Peyer's patch (tissue), 4 donors: ENCODE data around the gene IARS2.

ENCODE experiments used
- CTCF ChIP-seq, 6 experiments: fragments of 450-650 bp in 4 of 6; fragments of 200-600 bp in 2 of 6; sonication (generic) in 1 of 6; IDR thresholded peaks; one replicate each; pipeline ENCODE4 v1.5.1; 2017 to 2019; ENCODE audit warnings: antibody characterized with exemption in 6 of 6, mild to moderate bottlenecking in 3 of 6, moderate library complexity in 1 of 6
- POLR2A ChIP-seq, 2 donors: fragments of 450-650 bp; IDR thresholded peaks; one replicate each; pipeline ENCODE4 v1.5.1; 2017; ENCODE audit warnings: antibody characterized with exemption in 2 of 2, mild to moderate bottlenecking in 2 of 2, moderate library complexity in 2 of 2

GRCh38 chr1:220093361-220094015 lies 444 bp upstream of the IARS2 start:
- TF ChIP-seq CTCF (IDR thresholded peaks at IDR 0.05) (no peak), POLR2A (IDR thresholded peaks at IDR 0.05) (no peak)
